ENCODE measurements around the gene ST7. TPM values are rescaled to one million over a fixed set of nuclear protein-coding genes. Genes with fewer than 3 reads are reported as not detected.

The ST7 gene
- total and polyA plus RNA-seq, 2 experiments from 2014 or later, result 31.2 to 38.5 TPM

DNA sequence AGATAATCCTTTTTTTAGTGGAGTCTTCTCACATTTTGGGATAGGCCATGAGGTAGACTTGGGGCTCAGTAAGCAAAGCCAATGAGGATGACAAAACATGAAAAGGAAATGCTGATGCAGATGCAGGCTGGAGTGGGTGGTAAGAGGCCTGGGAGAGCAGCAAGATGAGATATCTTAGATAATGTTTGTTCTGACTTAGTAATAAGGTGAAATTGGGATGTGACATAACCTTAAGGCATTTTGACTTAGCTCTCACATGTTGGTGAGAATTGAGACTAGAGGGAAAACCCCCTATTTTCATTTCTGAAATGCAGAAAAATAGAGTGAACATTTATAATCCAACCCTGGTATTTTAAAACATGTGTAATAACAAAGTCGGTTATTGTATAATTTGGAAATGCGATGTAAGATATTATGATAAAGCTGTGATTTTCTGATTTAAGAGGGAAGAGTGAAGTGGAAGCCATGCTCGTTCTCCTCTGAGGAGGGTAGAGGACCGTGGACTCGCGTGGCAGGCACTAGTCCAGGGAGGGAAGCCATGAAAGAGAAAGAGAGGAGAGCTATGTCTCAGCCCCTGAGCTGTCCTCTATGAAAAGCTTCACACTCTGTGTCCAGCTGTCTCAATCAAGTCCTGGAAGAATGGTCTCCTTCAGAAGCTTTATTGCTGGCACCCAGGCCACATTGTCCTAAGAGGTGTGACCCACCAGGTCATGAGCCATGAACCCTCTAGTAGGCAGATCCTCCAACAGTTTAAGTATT is 57.3 kb downstream of the ST7 start:
- TF ChIP-seq EZH2 (IDR thresholded peaks at IDR 0.05; ENCODE audit: borderline replicate concordance) (no peak), EZH2phosphoT487 (IDR thresholded peaks at IDR 0.05; ENCODE audit: low read depth, severe bottlenecking, unreplicated experiment) (no peak)
- TF ChIP-seq, protein P1, sequence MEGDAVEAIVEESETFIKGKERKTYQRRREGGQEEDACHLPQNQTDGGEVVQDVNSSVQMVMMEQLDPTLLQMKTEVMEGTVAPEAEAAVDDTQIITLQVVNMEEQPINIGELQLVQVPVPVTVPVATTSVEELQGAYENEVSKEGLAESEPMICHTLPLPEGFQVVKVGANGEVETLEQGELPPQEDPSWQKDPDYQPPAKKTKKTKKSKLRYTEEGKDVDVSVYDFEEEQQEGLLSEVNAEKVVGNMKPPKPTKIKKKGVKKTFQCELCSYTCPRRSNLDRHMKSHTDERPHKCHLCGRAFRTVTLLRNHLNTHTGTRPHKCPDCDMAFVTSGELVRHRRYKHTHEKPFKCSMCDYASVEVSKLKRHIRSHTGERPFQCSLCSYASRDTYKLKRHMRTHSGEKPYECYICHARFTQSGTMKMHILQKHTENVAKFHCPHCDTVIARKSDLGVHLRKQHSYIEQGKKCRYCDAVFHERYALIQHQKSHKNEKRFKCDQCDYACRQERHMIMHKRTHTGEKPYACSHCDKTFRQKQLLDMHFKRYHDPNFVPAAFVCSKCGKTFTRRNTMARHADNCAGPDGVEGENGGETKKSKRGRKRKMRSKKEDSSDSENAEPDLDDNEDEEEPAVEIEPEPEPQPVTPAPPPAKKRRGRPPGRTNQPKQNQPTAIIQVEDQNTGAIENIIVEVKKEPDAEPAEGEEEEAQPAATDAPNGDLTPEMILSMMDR (IDR thresholded peaks at IDR 0.05; ENCODE audit: poor library complexity), result no peak
- no peaks in the 10 kb centered on the region for H3K9me2 ChIP-seq (replicated peaks; ENCODE audit: insufficient read depth)
- no peak overlapping the region for H2AFZ ChIP-seq
- H3K4me1 ChIP-seq (ENCODE audit: insufficient read depth), result no peaks in the 10 kb centered on the region
- H3K9me3 ChIP-seq (ENCODE audit: low read depth), result no peaks in the 10 kb centered on the region
- no peak overlapping the region for H3K4me2 ChIP-seq
- no peaks in the 10 kb centered on the region for H3K27me3 ChIP-seq
- WGBS (ENCODE audit: low lambda C conversion rate, missing lambda C conversion rate), result 99% methylated on average over 6 of the region's 6 CpGs
- peaks cover 61% of the 10 kb centered on the region for H3K79me2 ChIP-seq
- no peaks in the 10 kb centered on the region for H3K36me3 ChIP-seq (replicated peaks; ENCODE audit: insufficient read depth, low read depth)
- no peak for DNase-seq (ENCODE audit: low spot score)
- no peak overlapping the region for H3K27ac ChIP-seq
- H4K20me1 ChIP-seq (ENCODE audit: insufficient read depth, poor library complexity, severe bottlenecking), result no peaks in the 10 kb centered on the region
- H3K4me3 ChIP-seq, result no peak overlapping the region

DNA sequence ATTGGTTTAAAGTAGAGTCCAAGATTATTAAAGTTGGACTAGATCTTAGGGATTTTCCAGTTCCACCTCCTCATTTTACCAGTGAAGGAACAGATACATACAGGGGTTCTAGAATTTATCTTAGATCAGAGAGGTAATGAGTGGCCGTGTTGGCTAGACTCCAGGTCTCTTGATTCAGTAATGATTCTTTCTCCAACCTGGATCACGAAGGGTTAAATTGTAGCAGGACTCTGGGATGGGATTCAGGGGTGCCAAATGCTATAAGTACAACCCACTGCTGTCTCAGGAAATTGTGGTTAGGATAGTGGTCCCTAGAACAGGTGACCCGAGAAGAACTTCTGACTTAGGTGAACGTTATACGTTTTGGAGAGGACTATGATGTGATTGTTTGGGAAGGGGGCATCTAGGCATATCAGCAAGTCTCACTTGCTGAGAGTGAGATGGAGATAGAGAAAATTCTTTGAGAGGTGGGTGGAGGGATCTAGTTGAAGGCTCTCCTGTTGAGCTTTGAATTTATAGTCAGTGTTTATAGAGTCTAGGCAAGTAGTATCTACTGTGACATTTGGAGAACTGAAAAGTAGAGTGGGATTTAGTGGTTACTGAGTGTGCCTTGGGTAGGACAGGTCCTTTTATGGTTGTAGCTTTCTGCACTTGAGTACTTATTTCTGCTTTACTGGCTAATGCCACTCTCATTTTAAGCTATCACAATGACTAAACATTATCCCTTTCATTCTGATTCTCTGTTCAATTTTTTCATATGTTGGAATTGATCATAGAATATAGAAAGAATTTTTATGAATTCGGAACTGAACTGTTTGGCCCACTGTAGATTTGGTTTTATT is 58.3 kb downstream of the ST7 start:
- Histone ChIP-seq H3K4me3 (no peak overlapping the region), H3K4me1 (ENCODE audit: insufficient read depth) (no peaks in the 10 kb centered on the region), H2AFZ (no peak overlapping the region), H3K9me2 (replicated peaks; ENCODE audit: insufficient read depth) (no peaks in the 10 kb centered on the region), H3K27ac (no peak overlapping the region), H3K4me2 (no peak overlapping the region), H3K36me3 (replicated peaks; ENCODE audit: insufficient read depth, low read depth) (no peaks in the 10 kb centered on the region), H3K27me3 (no peaks in the 10 kb centered on the region), H3K9me3 (ENCODE audit: low read depth) (no peaks in the 10 kb centered on the region), H4K20me1 (ENCODE audit: insufficient read depth, poor library complexity, severe bottlenecking) (no peaks in the 10 kb centered on the region), H3K79me2 (peaks cover 56% of the 10 kb centered on the region)
- TF ChIP-seq EZH2 (IDR thresholded peaks at IDR 0.05; ENCODE audit: borderline replicate concordance) (no peak), EZH2phosphoT487 (IDR thresholded peaks at IDR 0.05; ENCODE audit: low read depth, severe bottlenecking, unreplicated experiment) (no peak)
- TF ChIP-seq, protein P1 (IDR thresholded peaks at IDR 0.05; ENCODE audit: poor library complexity), result no peak
- 79% methylated on average over 6 of the region's 6 CpGs for WGBS (ENCODE audit: low lambda C conversion rate, missing lambda C conversion rate)
- no peak for DNase-seq (ENCODE audit: low spot score)

DNA sequence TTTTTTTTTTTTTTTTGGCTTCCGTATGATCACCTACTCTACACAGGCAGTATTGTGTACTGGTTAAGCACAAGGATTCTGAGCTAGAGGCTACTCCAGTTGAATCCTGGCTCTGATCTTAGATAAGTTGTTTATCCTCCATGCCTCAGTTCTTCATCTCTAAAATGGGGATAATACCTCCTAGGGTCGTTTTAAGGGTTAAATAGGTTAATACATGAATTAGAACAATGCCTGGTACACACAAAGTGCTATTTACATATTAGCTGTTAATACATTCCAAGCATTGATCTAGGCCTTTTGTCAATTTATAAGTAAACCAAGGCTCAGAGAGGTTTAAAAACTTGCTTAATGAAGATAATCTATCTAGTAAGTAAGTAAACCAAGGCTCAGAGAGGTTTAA is 59.0 kb downstream of the ST7 start:
- no peak for DNase-seq (ENCODE audit: low spot score)
- H3K4me2 ChIP-seq, result no peak overlapping the region
- TF ChIP-seq EZH2 (IDR thresholded peaks at IDR 0.05; ENCODE audit: borderline replicate concordance) (no peak), EZH2phosphoT487 (IDR thresholded peaks at IDR 0.05; ENCODE audit: low read depth, severe bottlenecking, unreplicated experiment) (no peak)
- TF ChIP-seq, protein P1 (IDR thresholded peaks at IDR 0.05; ENCODE audit: poor library complexity), result no peak
- no peaks in the 10 kb centered on the region for H3K27me3 ChIP-seq
- no peaks in the 10 kb centered on the region for H3K36me3 ChIP-seq (replicated peaks; ENCODE audit: insufficient read depth, low read depth)
- WGBS (ENCODE audit: low lambda C conversion rate, missing lambda C conversion rate), result 62% methylated on average over 2 of the region's 2 CpGs
- H3K9me2 ChIP-seq (replicated peaks; ENCODE audit: insufficient read depth), result no peaks in the 10 kb centered on the region
- H3K4me1 ChIP-seq (ENCODE audit: insufficient read depth), result no peaks in the 10 kb centered on the region
- H2AFZ ChIP-seq, result no peak overlapping the region
- H3K27ac ChIP-seq, result no peak overlapping the region
- H4K20me1 ChIP-seq (ENCODE audit: insufficient read depth, poor library complexity, severe bottlenecking), result no peaks in the 10 kb centered on the region
- H3K4me3 ChIP-seq, result no peak overlapping the region
- peaks cover 56% of the 10 kb centered on the region for H3K79me2 ChIP-seq
- H3K9me3 ChIP-seq (ENCODE audit: low read depth), result no peaks in the 10 kb centered on the region

Measured in hepatocyte (in vitro differentiated cells).